ENCODE data around the gene PSME2. TPM values are rescaled to one million over a fixed set of nuclear protein-coding genes. Genes with fewer than 3 reads are reported as not detected.

PSME2 gene
- total RNA-seq, 4 donors from 2014 or later: 13.7 to 53.2 (median 21.5) TPM

DNA sequence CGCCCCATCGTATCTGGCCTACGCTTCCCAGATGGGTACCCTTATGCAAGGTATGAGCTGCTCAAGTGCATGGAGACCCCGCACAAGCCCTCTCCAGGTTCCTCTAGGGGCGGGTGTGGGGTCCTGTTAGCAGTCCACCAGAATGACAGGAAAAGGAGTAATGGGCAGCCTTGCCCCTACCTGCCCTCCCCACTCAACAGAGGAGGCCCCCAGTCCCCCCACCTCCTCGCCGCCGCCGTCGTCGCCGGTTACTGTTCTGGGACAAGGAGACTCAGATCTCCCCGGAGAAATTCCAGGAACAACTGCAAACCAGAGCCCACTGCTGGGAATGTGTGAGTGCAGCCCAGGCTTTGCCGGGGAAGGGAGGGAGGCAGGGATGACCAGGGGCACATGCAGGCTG lies 31.5 kb upstream of the PSME2 start:
- DNase-seq (no peak), ATAC-seq (no peak)
- TF ChIP-seq, protein P1, sequence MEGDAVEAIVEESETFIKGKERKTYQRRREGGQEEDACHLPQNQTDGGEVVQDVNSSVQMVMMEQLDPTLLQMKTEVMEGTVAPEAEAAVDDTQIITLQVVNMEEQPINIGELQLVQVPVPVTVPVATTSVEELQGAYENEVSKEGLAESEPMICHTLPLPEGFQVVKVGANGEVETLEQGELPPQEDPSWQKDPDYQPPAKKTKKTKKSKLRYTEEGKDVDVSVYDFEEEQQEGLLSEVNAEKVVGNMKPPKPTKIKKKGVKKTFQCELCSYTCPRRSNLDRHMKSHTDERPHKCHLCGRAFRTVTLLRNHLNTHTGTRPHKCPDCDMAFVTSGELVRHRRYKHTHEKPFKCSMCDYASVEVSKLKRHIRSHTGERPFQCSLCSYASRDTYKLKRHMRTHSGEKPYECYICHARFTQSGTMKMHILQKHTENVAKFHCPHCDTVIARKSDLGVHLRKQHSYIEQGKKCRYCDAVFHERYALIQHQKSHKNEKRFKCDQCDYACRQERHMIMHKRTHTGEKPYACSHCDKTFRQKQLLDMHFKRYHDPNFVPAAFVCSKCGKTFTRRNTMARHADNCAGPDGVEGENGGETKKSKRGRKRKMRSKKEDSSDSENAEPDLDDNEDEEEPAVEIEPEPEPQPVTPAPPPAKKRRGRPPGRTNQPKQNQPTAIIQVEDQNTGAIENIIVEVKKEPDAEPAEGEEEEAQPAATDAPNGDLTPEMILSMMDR (IDR thresholded peaks at IDR 0.05 in 4 of 5, conservative IDR thresholded peaks at IDR 0.05 in 1 of 5): no peak
- TF ChIP-seq POLR2A (IDR thresholded peaks at IDR 0.05): no peak
- intact Hi-C loops (cut with DNase I; ENCODE audit: low total_unique reads): no loop called here
- Histone ChIP-seq H3K27ac (no peak overlapping the region), H3K4me1 (peaks cover 9 to 13% of the 10 kb centered on the region in 2 donors), H3K27me3 (no peaks in the 10 kb centered on the region), H3K4me3 (no peak overlapping the region), H3K9me3 (no peaks in the 10 kb centered on the region), H3K36me3 (peaks cover 0 to 43% of the 10 kb centered on the region in 2 donors)
- in situ Hi-C loops (cut with MboI; ENCODE audit: low sequenced_read_pairs in 4 of 4): no loop called here

DNA sequence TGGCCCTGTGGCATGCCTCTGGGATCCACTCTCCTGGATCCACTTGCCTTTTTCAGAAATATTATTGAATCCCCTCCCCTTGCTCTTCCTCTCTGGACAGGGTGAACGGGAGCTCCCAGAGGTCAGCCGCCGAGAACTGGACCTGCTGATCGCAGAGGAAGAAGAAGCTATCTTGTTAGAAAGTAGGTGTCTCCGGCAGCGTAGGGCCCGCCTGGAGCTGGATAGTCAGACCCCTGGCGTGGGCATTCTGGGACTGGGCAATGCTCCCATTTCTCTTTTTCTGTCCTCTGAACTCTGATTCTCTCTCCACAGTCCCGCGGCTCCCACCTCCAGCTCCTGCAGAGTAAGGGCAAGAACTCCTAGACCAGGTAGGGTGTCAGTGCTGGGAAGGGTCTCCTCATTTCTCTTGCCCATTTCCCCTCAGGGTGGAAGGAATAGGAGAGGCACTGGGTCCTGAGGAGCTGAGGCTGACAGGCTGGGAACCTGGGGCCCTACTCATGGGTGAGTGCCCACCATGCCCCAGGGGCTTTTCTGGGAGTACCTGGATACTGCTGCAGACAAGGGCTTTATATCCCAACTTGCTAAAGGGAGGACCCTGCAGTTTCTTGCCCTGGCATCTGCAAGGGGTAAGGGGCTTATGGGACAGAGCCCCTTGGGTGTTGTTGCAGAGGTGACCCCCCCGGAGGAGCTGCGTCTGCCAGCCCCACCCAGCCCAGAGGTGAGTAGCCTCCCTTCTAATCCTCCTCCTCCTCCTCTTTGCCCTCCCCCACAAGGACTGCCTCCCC lies 30.8 kb upstream of the PSME2 start:
- intact Hi-C loops (cut with DNase I; ENCODE audit: low total_unique reads) (no loop called here), in situ Hi-C loops (cut with MboI; ENCODE audit: low sequenced_read_pairs in 4 of 4) (no loop called here)
- no peaks in the 10 kb centered on the region for H3K9me3 ChIP-seq
- ATAC-seq: no peak
- DNase-seq: no peak
- H3K27ac ChIP-seq: no peak overlapping the region
- peaks cover 0 to 5% (median 0%) of the 10 kb centered on the region in 3 donors for H3K27me3 ChIP-seq
- TF ChIP-seq POLR2A (IDR thresholded peaks at IDR 0.05): no peak
- TF ChIP-seq, protein P1 (IDR thresholded peaks at IDR 0.05 in 4 of 5, conservative IDR thresholded peaks at IDR 0.05 in 1 of 5): no peak
- peaks cover 0 to 37% of the 10 kb centered on the region in 2 donors for H3K36me3 ChIP-seq
- peaks cover 9 to 13% of the 10 kb centered on the region in 2 donors for H3K4me1 ChIP-seq
- no peak overlapping the region for H3K4me3 ChIP-seq

DNA sequence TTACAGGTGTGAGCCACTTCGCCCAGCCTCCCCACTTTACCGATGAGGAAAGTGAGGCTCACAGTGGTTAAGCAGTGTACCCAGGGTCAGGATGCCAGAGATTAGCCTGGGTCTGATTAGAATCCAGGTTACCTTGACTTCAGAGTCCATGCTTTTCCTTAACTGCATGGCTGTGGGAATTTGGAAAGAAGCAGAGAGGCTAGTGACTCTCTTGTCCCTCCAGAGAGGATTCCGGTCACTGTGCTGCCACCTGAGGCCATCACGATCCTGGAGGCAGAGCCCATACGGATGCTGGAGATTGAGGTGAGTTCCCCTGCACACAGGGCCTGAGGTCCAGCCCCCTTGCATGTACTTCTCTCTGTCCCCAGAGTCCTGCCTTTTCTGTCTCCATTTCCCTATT lies 30.2 kb upstream of the PSME2 start:
- H3K27ac ChIP-seq: no peak overlapping the region
- DNase-seq (no peak), ATAC-seq (no peak)
- in situ Hi-C loops (cut with MboI; ENCODE audit: low sequenced_read_pairs in 4 of 4) (no loop called here), intact Hi-C loops (cut with DNase I; ENCODE audit: low total_unique reads) (no loop called here)
- H3K9me3 ChIP-seq: no peaks in the 10 kb centered on the region
- peaks cover under 1 to 11% (median 6%) of the 10 kb centered on the region in 3 donors for H3K27me3 ChIP-seq
- H3K36me3 ChIP-seq: peaks cover 0 to 30% of the 10 kb centered on the region in 2 donors
- TF ChIP-seq, protein P1 (IDR thresholded peaks at IDR 0.05 in 4 of 5, conservative IDR thresholded peaks at IDR 0.05 in 1 of 5): no peak
- no peak for TF ChIP-seq POLR2A (IDR thresholded peaks at IDR 0.05)
- no peak overlapping the region for H3K4me3 ChIP-seq
- H3K4me1 ChIP-seq: peaks cover 10 to 19% of the 10 kb centered on the region in 2 donors

DNA sequence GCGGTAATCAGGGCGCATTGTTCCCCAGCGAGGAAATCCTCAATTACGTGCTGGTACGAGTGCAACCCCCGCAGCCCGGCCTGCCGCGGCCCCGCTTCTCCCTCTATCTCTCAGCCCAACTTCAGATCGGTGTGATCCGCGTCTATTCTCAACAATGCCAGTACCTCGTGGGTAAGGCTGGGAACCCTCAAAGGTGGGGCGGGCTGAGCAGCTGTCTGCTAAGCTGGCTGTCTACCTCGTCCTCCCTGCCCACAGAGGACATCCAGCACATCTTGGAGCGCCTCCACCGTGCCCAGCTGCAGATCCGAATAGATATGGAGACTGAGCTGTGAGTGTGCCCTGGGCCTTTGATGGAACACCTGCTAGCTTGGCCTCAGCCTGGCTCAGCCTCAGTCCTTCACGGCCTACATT lies 26.5 kb upstream of the PSME2 start:
- no peaks in the 10 kb centered on the region for H3K9me3 ChIP-seq
- peaks cover 0 to 2% of the 10 kb centered on the region in 2 donors for H3K36me3 ChIP-seq
- H3K27ac ChIP-seq: no peak overlapping the region
- no peak for DNase-seq
- H3K4me3 ChIP-seq: no peak overlapping the region
- TF ChIP-seq POLR2A (IDR thresholded peaks at IDR 0.05): no peak
- TF ChIP-seq, protein P1 (IDR thresholded peaks at IDR 0.05 in 4 of 5, conservative IDR thresholded peaks at IDR 0.05 in 1 of 5): no peak
- ATAC-seq: peak in 1 of 2 donors; percentile 36
- in situ Hi-C loops (cut with MboI; ENCODE audit: low sequenced_read_pairs in 4 of 4) (no loop called here), intact Hi-C loops (cut with DNase I; ENCODE audit: low total_unique reads) (no loop called here)
- H3K27me3 ChIP-seq: peaks cover 9 to 21% (median 15%) of the 10 kb centered on the region in 3 donors
- H3K4me1 ChIP-seq: peaks cover 4 to 5% of the 10 kb centered on the region in 2 donors

All from gastrocnemius medialis (tissue), 4 donors.